T-helper 1 cell treated with Interleukin-12 subunit alpha and Interleukin-12 subunit beta and Interleukin-4 antibody, amounts not matched to agents 30 ng/mL and 1 ng/mL, for 36 hours (primary cell): ENCODE measurements around the gene ANKRD65. TPM values are rescaled to one million over a fixed set of nuclear protein-coding genes. Genes with fewer than 3 reads are reported as not detected.
"Not testable (repeated sequence)": the region's sequence is repeated elsewhere in the genome, so short reads cannot be mapped to it uniquely, and the experiment has no call there.

ENCODE experiments used
- intact Hi-C: fragments of 100-400 bp; cut with micrococcal nuclease; formaldehyde crosslinking; loops from one replicate; pipeline ENCODE4 v1.15.1; 2024
- total RNA-seq: library from RNA; stranded (reverse); gene quantifications from 2 replicates; pipeline ENCODE4 v1.2.3, GENCODE V29; 2022

ANKRD65 gene
- total RNA-seq, 1 donor from 2014 or later: not detected

DNA sequence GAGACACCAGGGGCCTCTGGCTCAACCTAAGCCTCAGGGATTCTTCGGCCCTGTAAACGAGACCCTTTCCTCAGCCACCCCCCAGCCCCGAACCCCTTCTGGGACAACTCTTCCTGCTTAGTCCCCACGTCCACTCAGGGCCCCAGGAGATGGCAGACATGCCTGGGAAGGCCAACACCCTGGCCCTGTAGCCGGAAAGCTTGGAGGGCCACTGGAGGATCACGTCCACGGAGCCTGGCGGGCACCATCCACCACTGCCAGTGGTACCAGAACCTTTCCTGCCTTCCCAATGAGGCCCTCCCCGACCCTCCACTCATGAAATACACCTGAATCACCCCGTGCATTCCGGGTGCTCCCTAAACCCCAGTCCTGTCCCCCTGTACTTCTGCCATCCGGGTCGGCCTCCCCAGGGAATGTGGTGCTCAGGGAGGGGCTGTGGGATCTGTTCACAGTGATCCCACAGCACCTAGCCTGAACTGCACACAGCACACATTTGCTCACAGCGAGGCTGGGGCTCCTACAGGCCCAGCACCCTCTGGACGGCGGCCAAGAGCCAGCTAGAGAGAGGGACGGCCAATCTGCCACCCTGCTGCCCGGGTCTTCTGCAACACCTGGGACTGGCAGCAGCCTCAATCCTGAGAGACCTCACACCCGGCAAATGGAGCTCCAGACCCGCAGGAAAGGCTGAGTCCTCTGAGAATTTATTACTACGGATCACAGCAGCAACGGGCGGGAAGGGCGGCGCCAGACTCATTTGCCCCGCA, 47.8 kb downstream of the ANKRD65 start:
- intact Hi-C loops: no loop called here

GRCh38 chr1:1371746-1372711, 49.0 kb downstream of the ANKRD65 start:
- intact Hi-C loops: no loop called here

GRCh38 chr1:1371364-1371745, 49.7 kb downstream of the ANKRD65 start:
- intact Hi-C loops: no loop called here

DNA sequence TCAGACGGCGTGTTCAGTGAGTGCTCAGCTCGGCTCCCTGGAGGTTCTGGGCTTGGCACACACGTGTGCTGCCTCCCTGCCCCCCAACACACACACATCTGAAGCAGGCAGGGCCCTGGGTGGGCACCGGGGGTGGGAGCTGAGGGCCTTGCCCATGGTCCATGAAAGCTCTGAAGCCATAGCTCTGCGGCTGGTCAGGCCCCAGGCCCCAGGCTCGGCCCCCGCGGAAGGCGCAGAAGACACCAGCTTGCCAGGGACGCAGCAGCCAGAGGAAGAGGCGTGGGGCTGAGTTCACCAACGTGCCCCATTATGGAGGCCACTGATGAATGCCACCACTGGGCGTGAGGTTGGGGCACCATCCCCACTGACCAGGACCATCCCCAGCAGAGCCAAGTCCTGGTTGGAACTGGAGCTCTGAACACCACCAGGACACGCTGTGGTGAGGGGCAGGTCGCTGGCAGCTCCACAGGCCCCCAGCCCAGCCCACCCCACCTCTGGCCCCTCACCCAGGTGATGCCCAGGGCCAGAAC, 50.2 kb downstream of the ANKRD65 start:
- intact Hi-C loops: no loop called here

- intact Hi-C loops: not testable (repeated sequence)
Observed at GRCh38 chr1:1370094-1370493, 51.0 kb downstream of the ANKRD65 start.

Other genes with a start within 250 kb of the ANKRD65 start
- 1.7 and 3.7 TPM in 2 replicates for gene TTLL10, start 247.4 kb downstream of the ANKRD65 start, total RNA-seq
- gene TNFRSF18, start 214.7 kb downstream of the ANKRD65 start, total RNA-seq: 175 and 176 TPM in 2 replicates
- 406 and 418 TPM in 2 replicates for gene TNFRSF4, start 207.1 kb downstream of the ANKRD65 start, total RNA-seq
- 161 and 167 TPM in 2 replicates for gene SDF4, start 189.3 kb downstream of the ANKRD65 start, total RNA-seq
- gene B3GALT6, start 189.0 kb downstream of the ANKRD65 start, total RNA-seq: 30.8 and 32.5 TPM in 2 replicates
- gene C1QTNF12, start 174.6 kb downstream of the ANKRD65 start, total RNA-seq: 1.5 and 3.5 TPM in 2 replicates
- gene UBE2J2, start 147.4 kb downstream of the ANKRD65 start, total RNA-seq: 85.1 and 87.7 TPM in 2 replicates
- gene SCNN1D, start 140.8 kb downstream of the ANKRD65 start, total RNA-seq: 2.8 and 4.6 TPM in 2 replicates
- 60.9 and 62.5 TPM in 2 replicates for gene ACAP3, start 113.3 kb downstream of the ANKRD65 start, total RNA-seq
- 19.2 and 20.6 TPM in 2 replicates for gene PUSL1, start 112.7 kb downstream of the ANKRD65 start, total RNA-seq
- gene INTS11, start 96.6 kb downstream of the ANKRD65 start, total RNA-seq: 129 and 134 TPM in 2 replicates
- 20.4 and 20.8 TPM in 2 replicates for gene CPTP, start 96.5 kb downstream of the ANKRD65 start, total RNA-seq
- gene TAS1R3, start 90.0 kb downstream of the ANKRD65 start, total RNA-seq: 1.0 and 1.2 TPM in 2 replicates
- gene DVL1, start 71.9 kb downstream of the ANKRD65 start, total RNA-seq: 39.1 and 43.8 TPM in 2 replicates
- gene MXRA8, start 62.7 kb downstream of the ANKRD65 start, total RNA-seq: 0.25 and 0.27 TPM in 2 replicates
- 104 and 114 TPM in 2 replicates for gene AURKAIP1, start 46.1 kb downstream of the ANKRD65 start, total RNA-seq
- gene CCNL2, start 21.9 kb downstream of the ANKRD65 start, total RNA-seq: 119 and 120 TPM in 2 replicates
- gene MRPL20, start 14.0 kb downstream of the ANKRD65 start, total RNA-seq: 138 and 139 TPM in 2 replicates
- gene VWA1, start 14.4 kb upstream of the ANKRD65 start, total RNA-seq: 1.6 and 2.0 TPM in 2 replicates
- gene ATAD3C, start 28.4 kb upstream of the ANKRD65 start, total RNA-seq: 0.56 and 1.5 TPM in 2 replicates
- gene ATAD3B, start 50.5 kb upstream of the ANKRD65 start, total RNA-seq: 48.7 and 50.9 TPM in 2 replicates
- 47.3 and 49.8 TPM in 2 replicates for gene ATAD3A, start 90.9 kb upstream of the ANKRD65 start, total RNA-seq
- 0.39 and 0.63 TPM in 2 replicates for gene TMEM240, start 119.3 kb upstream of the ANKRD65 start, total RNA-seq
- gene SSU72, start 153.6 kb upstream of the ANKRD65 start, total RNA-seq: 137 and 138 TPM in 2 replicates
- 6.9 and 8.8 TPM in 2 replicates for gene FNDC10, start 178.9 kb upstream of the ANKRD65 start, total RNA-seq
- 36.7 and 38.1 TPM in 2 replicates for gene MIB2, start 194.2 kb upstream of the ANKRD65 start, total RNA-seq
- gene MMP23B, start 210.9 kb upstream of the ANKRD65 start, total RNA-seq: 2.3 and 2.6 TPM in 2 replicates
- 33.2 and 37.0 TPM in 2 replicates for gene CDK11B, start 237.7 kb upstream of the ANKRD65 start, total RNA-seq